ENCODE measurements around the gene UGT1A3.

The UGT1A3 gene

DNA sequence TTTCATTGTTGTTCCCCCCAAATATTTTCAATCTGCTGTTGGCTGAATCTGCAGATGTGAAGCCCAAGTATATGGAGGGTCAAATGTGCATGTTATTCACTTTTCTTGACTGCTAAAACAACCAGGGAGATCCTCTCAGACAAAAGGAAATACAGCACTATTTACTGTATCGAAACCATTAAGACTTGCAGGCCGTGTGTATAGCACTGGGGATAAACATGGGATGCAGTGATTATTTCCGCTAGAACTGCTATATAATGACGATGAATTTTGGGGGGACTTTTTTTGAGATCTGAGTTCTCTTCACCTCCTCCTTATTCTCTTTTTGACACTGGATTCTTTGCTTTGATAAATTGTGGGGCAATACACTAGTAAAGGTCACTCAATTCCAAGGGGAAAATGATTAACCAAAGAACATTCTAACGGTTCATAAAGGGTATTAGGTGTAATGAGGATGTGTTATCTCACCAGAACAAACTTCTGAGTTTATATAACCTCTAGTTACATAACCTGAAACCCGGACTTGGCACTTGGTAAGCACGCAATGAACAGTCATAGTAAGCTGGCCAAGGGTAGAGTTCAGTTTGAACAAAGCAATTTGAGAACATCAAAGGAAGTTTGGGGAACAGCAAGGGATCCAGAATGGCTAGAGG is 27.7 kb downstream of the UGT1A3 start:
- DNase-seq (ENCODE audit: extremely low read depth in 1 of 2, low read depth in 1 of 2), result no peak

DNA sequence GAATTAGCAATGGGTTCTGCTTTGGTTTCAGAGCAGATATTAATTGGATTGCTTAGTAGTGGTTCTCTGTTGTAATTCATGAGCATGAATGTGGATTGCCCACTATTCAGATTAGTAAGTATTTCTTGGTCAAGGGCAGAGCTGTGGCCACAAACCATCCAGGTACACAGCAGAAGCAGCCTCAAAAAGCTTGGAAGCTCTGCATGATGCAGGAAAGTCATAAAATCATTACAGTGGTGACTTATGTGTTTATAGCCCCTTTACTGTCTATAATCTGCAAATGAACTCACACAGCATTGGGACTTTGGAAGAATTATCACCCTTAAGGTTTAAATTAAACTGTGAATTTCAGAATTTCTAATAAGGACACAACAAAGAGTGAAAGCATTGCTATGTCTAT is 29.3 kb downstream of the UGT1A3 start:
- DNase-seq (ENCODE audit: extremely low read depth in 1 of 2, low read depth in 1 of 2), result no peak

DNA sequence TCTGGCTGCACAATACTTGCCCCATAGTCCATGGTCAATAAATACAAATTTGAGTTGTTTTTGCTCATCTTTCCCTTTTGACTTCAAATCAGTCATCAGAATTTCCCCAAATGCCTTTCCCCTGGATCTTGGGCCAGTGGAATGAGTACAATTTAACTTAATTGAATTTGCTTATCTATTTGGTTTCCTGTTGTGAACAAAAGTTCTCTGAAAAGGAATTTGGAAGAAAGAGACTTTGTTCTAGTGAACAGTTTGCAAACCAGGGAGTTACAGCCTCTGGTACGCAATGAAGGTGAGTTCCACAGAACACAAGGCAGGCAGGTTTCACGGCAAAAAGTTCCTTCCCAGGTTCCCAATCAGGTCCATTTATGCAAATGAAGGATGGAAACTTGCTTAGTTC is 30.0 kb downstream of the UGT1A3 start:
- DNase-seq (ENCODE audit: extremely low read depth in 1 of 2, low read depth in 1 of 2), result no peak

DNA sequence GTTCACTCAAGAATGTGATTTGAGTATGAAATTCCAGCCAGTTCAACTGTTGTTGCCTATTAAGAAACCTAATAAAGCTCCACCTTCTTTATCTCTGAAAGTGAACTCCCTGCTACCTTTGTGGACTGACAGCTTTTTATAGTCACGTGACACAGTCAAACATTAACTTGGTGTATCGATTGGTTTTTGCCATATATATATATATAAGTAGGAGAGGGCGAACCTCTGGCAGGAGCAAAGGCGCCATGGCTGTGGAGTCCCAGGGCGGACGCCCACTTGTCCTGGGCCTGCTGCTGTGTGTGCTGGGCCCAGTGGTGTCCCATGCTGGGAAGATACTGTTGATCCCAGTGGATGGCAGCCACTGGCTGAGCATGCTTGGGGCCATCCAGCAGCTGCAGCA is 31.2 kb downstream of the UGT1A3 start, which contains the start of gene UGT1A1:
Gene UGT1A1 (plus strand): TSS at position 228 of the 400 bp plus-strand sequence. CDS start 18 bp downstream, at position 246.
- no peak for DNase-seq (ENCODE audit: extremely low read depth in 1 of 2, low read depth in 1 of 2)

DNA sequence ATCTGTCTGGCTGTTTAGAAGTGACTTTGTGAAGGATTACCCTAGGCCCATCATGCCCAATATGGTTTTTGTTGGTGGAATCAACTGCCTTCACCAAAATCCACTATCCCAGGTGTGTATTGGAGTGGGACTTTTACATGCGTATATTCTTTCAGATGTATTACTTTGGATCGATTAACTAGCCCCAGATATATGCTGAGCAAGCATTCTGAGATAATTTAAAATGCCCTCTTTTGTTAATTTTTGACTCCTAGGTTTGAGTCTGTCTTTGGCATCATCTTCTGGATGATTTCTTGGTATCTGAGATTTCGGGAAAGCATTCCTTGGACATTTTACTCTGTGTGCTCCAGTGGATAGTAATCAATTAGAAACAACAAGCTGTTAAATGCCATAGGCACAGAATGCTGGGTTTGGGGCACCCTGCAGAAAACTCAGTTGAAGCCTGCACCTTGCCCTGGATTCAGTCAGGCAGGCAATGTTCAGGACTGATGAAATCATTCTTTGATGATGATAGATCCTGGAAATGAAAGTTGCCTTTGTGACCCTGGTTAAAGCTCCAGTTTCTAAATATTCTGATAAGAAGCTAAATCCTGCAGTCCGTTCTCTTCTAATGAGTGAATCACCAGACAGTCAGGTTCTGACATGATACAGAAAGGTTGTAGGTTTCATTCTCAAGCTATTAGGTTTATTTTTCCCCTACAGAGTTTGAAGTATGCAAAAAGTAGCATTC is 32.4 kb downstream of the UGT1A3 start:
- no peak for DNase-seq (ENCODE audit: extremely low read depth in 1 of 2, low read depth in 1 of 2)

DNA sequence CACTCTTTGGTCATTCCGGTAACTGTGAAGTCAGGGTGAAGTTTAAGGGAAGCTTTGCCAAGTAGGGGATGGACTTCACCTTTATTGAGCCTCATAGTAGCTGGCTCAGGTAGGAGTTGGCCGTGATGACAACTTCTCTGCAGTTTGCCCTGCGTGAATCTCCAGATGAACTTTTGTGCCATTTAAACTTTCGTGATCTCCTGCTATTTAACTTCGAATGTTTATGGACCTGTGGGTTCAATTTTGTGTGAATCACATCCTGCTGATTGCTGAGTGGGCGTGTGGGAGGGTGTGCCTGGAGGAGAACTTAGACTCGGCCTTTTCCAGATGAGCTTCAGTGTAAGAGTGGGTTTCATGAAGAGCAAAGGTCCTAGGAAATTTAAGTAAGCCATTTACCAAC is 35.4 kb downstream of the UGT1A3 start:
- DNase-seq (ENCODE audit: extremely low read depth in 1 of 2, low read depth in 1 of 2), result no peak

DNA sequence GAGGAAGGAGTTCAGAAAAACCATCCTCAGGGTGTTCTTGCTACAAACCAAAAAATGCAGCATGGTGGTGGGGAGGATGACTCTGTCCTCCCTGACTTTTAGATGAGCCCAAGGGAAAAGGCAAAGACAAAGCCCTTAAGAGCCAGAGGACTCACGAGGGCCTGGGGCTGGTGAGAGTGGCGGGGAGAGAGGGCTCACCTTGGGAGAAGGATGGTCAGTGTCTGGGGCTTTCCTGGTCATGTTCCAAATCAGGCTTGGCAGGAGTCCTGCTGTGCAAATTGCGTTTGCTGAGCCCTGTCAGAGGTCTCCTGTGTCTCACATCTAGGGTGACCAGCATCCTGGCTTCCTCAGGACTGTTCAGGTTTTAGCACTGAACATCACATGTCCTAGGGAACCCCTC is 35.9 kb downstream of the UGT1A3 start:
- DNase-seq (ENCODE audit: extremely low read depth in 1 of 2, low read depth in 1 of 2), result no peak

DNA sequence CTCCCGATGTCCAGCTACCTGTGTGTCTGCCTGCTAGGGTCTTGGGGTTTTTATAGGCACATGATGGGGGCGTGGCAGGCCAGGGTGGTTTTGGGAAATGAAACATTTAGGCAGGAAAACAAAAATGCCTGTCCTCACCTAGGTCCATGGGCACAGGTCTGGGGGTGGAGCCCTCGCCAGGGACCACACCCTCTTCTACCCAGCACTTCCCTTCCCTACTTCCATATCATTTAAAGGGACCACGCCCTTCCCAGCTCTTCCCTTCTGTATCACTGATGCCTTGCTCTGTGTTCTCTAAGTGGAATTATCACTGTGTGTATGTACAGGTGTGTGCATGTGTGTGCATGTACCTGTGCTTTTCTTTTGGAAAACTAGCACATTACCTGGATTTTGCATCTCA is 37.6 kb downstream of the UGT1A3 start:
- DNase-seq (ENCODE audit: extremely low read depth in 1 of 2, low read depth in 1 of 2), result no peak

DNA sequence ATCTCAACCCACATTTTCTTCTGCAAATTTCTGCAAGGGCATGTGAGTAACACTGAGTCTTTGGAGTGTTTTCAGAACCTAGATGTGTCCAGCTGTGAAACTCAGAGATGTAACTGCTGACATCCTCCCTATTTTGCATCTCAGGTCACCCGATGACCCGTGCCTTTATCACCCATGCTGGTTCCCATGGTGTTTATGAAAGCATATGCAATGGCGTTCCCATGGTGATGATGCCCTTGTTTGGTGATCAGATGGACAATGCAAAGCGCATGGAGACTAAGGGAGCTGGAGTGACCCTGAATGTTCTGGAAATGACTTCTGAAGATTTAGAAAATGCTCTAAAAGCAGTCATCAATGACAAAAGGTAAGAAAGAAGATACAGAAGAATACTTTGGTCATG is 39.2 kb downstream of the UGT1A3 start:
- DNase-seq (ENCODE audit: extremely low read depth in 1 of 2, low read depth in 1 of 2), result no peak

DNA sequence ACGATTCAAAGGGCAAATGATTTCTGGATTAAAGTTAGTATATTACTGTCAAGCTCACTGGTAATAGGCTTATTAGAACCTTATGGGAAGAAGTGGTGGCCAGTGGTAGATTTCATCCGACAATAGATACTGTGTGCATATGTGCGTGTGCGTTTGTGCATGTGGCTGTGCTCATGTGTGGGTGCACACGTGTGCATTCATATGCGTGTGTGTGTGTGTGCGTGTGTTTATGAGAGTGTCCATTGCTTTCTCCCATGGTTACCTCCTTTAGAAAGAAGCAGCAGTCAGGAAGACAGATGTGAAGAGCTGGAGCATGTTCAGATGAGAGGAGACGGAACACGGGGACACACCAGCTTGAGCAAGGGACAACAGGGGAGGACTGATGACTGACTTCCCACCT is 40.4 kb downstream of the UGT1A3 start:
- no peak for DNase-seq (ENCODE audit: extremely low read depth in 1 of 2, low read depth in 1 of 2)

DNA sequence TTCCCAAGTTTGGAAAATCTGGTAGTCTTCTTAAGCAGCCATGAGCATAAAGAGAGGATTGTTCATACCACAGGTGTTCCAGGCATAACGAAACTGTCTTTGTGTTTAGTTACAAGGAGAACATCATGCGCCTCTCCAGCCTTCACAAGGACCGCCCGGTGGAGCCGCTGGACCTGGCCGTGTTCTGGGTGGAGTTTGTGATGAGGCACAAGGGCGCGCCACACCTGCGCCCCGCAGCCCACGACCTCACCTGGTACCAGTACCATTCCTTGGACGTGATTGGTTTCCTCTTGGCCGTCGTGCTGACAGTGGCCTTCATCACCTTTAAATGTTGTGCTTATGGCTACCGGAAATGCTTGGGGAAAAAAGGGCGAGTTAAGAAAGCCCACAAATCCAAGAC is 43.3 kb downstream of the UGT1A3 start:
- DNase-seq (ENCODE audit: extremely low read depth in 1 of 2, low read depth in 1 of 2), result no peak

DNA sequence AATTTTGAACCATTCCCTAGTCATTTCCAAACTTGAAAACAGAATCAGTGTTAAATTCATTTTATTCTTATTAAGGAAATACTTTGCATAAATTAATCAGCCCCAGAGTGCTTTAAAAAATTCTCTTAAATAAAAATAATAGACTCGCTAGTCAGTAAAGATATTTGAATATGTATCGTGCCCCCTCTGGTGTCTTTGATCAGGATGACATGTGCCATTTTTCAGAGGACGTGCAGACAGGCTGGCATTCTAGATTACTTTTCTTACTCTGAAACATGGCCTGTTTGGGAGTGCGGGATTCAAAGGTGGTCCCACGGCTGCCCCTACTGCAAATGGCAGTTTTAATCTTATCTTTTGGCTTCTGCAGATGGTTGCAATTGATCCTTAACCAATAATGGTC is 43.7 kb downstream of the UGT1A3 start:
- no peak for DNase-seq (ENCODE audit: extremely low read depth in 1 of 2, low read depth in 1 of 2)

DNA sequence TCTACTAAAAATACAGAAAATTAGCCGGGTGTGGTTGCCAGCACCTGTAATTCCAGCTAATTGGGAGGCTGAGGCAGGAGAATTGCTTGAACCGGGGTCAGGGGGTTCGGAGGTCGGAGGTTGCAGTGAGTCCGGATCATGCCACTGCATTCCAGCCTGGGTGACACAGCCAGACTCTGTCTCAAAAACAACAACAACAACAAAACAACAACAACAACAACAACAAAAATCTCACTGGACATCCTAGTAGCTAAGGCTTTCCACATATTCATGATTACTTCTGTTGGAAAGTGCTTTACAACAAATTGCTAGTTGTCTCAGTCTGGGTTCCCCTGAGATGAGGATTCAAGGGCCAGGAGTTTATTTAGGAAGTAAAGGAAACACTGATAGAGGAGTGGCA is 45.0 kb downstream of the UGT1A3 start:
- DNase-seq (ENCODE audit: extremely low read depth in 1 of 2, low read depth in 1 of 2), result no peak

DNA sequence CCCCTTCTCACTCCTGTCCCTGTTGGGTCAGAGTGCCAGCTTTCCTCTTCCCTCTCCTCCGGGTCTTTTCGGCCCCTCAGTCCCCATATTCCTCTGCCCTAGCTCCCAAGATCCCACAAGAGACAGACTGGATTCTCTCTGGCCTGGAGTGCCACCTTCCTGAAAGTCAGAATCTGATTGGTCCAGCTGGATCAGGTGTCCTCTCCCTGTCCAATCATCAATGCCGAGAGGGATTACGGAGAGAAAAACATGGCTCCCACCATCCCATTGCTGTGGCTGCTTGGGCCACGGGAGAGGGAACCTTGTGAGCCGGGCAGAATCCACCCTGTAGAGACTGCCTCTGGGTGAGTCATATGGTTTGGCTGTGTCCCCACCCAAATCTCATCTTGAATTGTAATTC is 46.6 kb downstream of the UGT1A3 start:
- no peak for DNase-seq (ENCODE audit: extremely low read depth in 1 of 2, low read depth in 1 of 2)

DNA sequence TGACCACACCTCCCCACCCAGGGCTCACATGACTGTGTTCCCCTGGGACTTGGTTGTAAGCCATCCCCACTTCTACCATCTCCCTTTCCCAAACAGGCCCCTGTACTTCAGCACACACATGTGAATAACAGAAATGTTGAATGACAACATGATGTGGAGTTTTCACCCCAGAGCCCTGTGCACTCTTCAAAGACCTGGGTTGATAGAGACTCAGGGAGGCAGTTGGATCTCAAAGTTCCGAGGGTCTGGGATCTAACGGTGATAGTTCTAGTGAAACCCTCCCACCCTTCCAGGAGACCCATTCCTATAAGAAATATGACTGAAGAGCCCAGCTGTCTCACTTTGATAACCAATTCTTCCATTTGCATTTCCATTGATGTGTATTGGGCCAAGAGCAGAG is 49.2 kb downstream of the UGT1A3 start, which contains the start of gene MROH2A:
Gene MROH2A (plus strand): TSS at position 301 of the 400 bp plus-strand sequence. CDS start 1,029 bp downstream, outside the sequence.
- DNase-seq (ENCODE audit: extremely low read depth in 1 of 2, low read depth in 1 of 2), result no peak

DNA sequence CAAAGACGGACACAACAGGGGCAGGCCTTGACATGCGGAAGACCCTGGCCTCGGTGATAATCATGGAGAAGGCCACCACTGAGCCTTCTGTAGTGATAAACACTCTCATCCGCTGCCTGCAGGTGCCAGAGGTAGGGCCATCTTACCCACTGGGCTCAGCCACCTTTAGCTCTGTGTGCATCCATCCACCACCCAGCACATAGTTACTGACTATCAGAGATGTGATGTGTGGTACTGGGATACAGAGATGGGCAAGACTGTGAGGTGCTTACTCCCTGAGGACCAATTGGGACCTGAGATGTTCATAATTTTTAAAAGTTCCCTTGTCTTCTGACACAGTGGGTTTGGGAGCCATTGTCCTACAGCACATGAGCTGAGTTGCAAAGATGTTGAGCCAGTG is 50.9 kb downstream of the UGT1A3 start:
- no peak for DNase-seq (ENCODE audit: extremely low read depth in 1 of 2, low read depth in 1 of 2)

DNA sequence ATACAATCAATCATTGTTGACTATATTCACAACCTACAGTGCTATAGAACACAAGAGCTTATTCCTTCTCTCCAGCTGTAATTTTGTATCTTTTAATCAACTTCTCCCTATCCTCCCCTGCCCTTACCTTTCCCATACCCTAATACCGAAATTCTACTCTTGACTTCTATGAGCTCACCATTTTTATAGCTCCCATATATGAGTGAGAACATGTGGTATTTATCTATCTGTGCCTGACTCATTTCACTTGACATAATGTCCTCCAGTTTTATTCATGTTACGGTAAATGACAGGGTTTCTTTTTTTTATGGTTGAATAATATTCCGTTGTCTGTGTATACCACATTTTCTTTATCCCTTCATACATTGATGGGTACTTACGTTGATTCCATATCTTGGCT is 51.9 kb downstream of the UGT1A3 start:
- DNase-seq (ENCODE audit: extremely low read depth in 1 of 2, low read depth in 1 of 2), result no peak

DNA sequence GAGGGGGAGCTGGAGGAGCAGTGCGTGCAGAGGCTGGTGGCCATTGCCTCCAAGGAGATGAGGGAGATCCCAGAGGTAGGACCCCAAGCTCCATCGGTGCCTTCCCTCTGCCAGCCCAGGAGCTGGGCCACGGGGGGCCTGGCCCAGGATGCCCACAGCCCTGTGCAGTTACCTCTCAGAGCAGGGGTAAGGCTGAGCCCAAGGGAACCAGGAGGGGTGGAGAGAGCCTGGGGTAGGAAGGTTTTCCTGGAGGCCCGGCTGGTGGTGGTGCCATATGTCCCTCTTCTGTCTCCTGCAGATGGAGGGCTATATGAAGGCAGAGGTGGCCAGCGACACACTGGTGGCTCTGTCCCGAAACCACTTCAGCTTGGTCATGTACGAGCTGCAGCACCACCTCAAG is 60.7 kb downstream of the UGT1A3 start:
- DNase-seq (ENCODE audit: extremely low read depth in 1 of 2, low read depth in 1 of 2), result no peak

DNA sequence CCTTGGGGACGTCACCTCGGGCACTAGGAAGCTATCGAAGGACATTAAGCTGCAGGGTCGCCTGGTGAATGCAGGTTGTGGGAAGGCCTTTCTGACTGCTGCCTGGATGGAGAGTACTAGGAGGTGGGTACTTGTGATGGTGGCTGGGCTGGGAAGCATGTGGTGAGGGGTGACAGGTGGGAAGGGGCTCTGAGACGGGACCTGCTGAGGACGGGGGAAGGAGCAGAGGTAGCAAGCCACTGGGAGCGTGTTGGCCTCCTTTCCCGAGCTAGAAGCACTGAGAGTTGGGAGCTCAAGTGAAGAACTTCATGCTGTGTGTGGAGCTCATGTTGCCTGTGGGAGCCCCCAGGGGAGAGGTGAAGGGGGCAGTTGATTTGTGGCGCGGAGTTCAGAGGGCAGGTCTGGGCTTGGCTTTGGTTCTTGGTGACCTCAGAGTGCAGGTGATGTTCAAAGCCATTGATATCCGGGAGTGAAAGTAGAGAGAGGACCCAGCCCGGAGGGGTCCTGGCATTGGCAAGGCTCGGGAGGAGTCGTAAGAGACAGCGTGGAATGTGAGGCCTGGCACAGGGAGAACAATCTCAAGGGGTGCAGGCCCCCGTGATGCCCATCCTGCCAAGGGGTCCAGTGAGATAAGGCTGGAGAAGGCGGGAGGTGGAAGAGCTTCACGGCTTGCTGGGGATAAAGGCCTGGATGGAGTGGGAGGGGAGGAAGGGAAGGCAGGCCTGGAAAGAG is 62.5 kb downstream of the UGT1A3 start:
- DNase-seq (ENCODE audit: extremely low read depth in 1 of 2, low read depth in 1 of 2), result no peak

DNA sequence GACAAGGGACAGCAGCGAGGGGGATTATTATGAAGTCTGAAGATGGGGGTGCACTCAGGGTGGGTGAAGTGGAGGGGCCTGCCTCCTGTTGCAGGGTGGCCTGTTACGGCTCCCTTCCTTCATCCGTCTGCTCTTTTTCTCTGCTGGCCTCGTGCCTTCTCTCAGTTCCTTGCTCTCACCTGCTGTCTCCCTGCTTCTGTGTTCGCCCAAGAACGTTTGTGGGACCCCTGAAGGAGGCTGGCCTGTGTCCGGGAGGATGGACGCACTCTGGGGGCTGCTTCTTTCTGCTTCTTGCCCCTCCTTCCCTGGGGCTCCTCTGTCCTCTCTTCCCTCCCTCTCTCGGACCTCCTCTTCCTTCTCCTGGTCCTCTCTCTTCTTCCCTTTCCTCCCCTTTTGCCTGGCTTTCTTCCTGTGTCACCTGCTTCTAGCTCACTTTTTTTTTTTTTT is 63.1 kb downstream of the UGT1A3 start:
- DNase-seq (ENCODE audit: extremely low read depth in 1 of 2, low read depth in 1 of 2), result no peak

DNA sequence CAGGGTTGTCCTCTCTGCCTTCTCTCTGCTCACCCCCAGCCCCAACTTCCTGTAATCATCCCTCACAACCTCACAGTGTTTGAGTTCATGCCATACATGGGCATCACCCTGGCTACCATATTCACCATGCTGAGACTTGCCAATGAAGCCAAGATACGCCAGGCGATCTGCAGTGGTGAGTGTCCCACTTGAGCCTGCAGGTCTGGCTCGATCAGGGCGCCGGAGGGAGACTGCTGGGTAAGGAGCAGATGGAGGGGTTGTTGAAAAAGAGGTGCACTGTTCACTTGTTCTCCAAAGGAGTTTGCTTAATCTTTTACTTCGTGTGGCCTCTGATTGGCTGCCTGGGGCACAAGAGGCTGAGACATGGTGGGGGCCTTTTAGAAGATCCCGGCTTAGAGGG is 63.9 kb downstream of the UGT1A3 start:
- DNase-seq (ENCODE audit: extremely low read depth in 1 of 2, low read depth in 1 of 2), result no peak

Measured in activated CD8-positive, alpha-beta memory T cell treated with anti-CD3 and anti-CD28 coated beads for 1 hour (primary cell).